Neuronal stem cell (in vitro differentiated cells): ENCODE measurements around the gene TNS1.

Experiments used
- DNase-seq: peaks from one replicate; pipeline ENCODE4 v3.0.0-alpha.2; 2013; ENCODE audit warnings: low spot score
- H2AFZ ChIP-seq: one replicate; pipeline ENCODE4 v1.6.1; 2013; ENCODE audit warnings: mild to moderate bottlenecking, low read length, inconsistent platforms
- H2AK5ac ChIP-seq: 2 replicates; pipeline ENCODE4 v1.6.1; 2013; ENCODE audit warnings: low read depth, mild to moderate bottlenecking, inconsistent platforms, low read length, moderate library complexity, mixed read lengths
- H2BK120ac ChIP-seq: 2 replicates; pipeline ENCODE4 v1.6.1; 2013; ENCODE audit warnings: low read depth, mild to moderate bottlenecking, inconsistent platforms, low read length, moderate library complexity, mixed read lengths
- H2BK12ac ChIP-seq: one replicate; pipeline ENCODE4 v1.6.1; 2013; ENCODE audit warnings: low read length, inconsistent platforms
- H2BK15ac ChIP-seq: 2 replicates; pipeline ENCODE4 v1.6.1; 2013; ENCODE audit warnings: mild to moderate bottlenecking, low read length, inconsistent platforms, mixed read lengths
- H2BK5ac ChIP-seq: one replicate; pipeline ENCODE4 v1.6.1; 2013; ENCODE audit warnings: inconsistent platforms, mild to moderate bottlenecking, low read length, moderate library complexity
- H3K14ac ChIP-seq: one replicate; pipeline ENCODE4 v1.6.1; 2013; ENCODE audit warnings: low read length, inconsistent platforms
- H3K18ac ChIP-seq: 2 replicates; pipeline ENCODE4 v1.6.1; 2013; ENCODE audit warnings: low read length, inconsistent platforms
- H3K23ac ChIP-seq: 2 replicates; pipeline ENCODE4 v1.6.1; 2013; ENCODE audit warnings: low read depth, mild to moderate bottlenecking, mixed read lengths, low read length, inconsistent platforms; ENCODE audit not compliant: poor library complexity
- H3K27ac ChIP-seq: replicated peaks from 3 replicates; pipeline ENCODE4 v1.5.1; 2013; ENCODE audit warnings: low read length, inconsistent platforms
- H3K27me3 ChIP-seq, 3 experiments: 2 replicates each; pipeline ENCODE4 v1.6.1; 2013; ENCODE audit warnings: low read length in 3 of 3, mild to moderate bottlenecking in 2 of 3, inconsistent platforms in 1 of 3, low read depth in 1 of 3, mixed read lengths in 1 of 3, moderate library complexity in 1 of 3; ENCODE audit not compliant: control insufficient read depth in 3 of 3, insufficient read depth in 3 of 3
- H3K36me3 ChIP-seq, 2 donors: replicated peaks in 1 of 2; 2 replicates each; pipeline ENCODE4 v1.6.1; 2013; ENCODE audit warnings: low read length in 2 of 2; ENCODE audit not compliant: control insufficient read depth in 2 of 2, insufficient read depth in 2 of 2
- H3K4ac ChIP-seq: 2 replicates; pipeline ENCODE4 v1.6.1; 2013; ENCODE audit warnings: inconsistent platforms, mild to moderate bottlenecking, low read length, moderate library complexity
- H3K4me1 ChIP-seq, 2 donors: 1 replicate in 1 of 2; 2 replicates in 1 of 2; pipeline ENCODE4 v1.6.1; 2013; ENCODE audit warnings: low read length in 2 of 2, low read depth in 1 of 2; ENCODE audit not compliant: control insufficient read depth in 2 of 2, insufficient read depth in 1 of 2
- H3K4me2 ChIP-seq: one replicate; pipeline ENCODE4 v1.6.1; 2013; ENCODE audit warnings: mild to moderate bottlenecking, low read length, inconsistent platforms; ENCODE audit not compliant: insufficient read depth, poor library complexity, severe bottlenecking
- H3K4me3 ChIP-seq, 2 donors: 2 replicates each; pipeline ENCODE4 v1.5.1; 2013; ENCODE audit warnings: low read length in 2 of 2, mild to moderate bottlenecking in 2 of 2, inconsistent platforms in 1 of 2, moderate library complexity in 1 of 2
- H3K79me1 ChIP-seq: one replicate; pipeline ENCODE4 v1.6.1; 2013; ENCODE audit warnings: low read depth, mild to moderate bottlenecking, inconsistent platforms, low read length, moderate library complexity
- H3K9ac ChIP-seq: one replicate; pipeline ENCODE4 v1.6.1; 2013; ENCODE audit warnings: mild to moderate bottlenecking, low read depth, low read length, inconsistent platforms; ENCODE audit not compliant: poor library complexity
- H3K9me3 ChIP-seq, 2 donors: replicated peaks in 1 of 2; 2 replicates each; pipeline versions ENCODE3 to v1.6.1; 2013; ENCODE audit warnings: low read length in 2 of 2, mild to moderate bottlenecking in 2 of 2, inconsistent platforms in 1 of 2, low read depth in 1 of 2, mixed read lengths in 1 of 2, moderate library complexity in 1 of 2; ENCODE audit not compliant: control insufficient read depth in 2 of 2, insufficient read depth in 1 of 2
- H4K8ac ChIP-seq: one replicate; pipeline ENCODE4 v1.6.1; 2013; ENCODE audit warnings: low read depth, mild to moderate bottlenecking, inconsistent platforms, low read length, moderate library complexity
- H4K91ac ChIP-seq: one replicate; pipeline ENCODE4 v1.6.1; 2013; ENCODE audit warnings: low read length, low read depth, mild to moderate bottlenecking, inconsistent platforms; ENCODE audit not compliant: poor library complexity
- WGBS, 2 donors: extraction: QIAGEN DNeasy Blood & Tissue Kit; methylation state at CpG; one replicate each; pipeline ENCODE4 v1.1.7; 2013; ENCODE audit warnings: missing lambda C conversion rate in 2 of 2, mixed read lengths in 1 of 2; ENCODE audit not compliant: insufficient read length in 2 of 2, insufficient replicate concordance in 1 of 2; ENCODE audit errors: extremely low coverage in 2 of 2; 5-methylcytosine and 5-hydroxymethylcytosine counted together

TNS1 gene

DNA sequence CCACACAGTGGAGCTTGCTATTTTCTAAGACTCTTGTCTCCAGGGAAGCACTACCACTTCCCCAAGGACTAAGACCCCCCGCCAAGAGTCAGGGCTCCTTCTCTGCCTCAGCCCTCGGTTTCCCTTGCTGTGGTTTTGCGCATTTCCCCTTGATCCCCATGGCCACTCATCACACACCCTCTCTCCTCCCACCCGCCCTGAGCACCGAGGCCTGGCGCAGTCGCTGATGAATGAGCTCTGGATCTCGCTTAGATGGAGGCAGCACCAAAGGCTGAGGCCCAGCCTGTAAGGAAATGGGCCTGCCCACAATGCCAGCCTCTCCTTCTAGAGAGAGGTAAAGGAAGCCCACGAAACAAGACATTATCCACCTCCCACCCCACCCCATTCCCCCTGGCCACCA, 96.9 kb downstream of the TNS1 start:
- Histone ChIP-seq H2BK5ac (no peak overlapping the region), H3K14ac (no peak overlapping the region), H3K4ac (no peak overlapping the region), H3K9me3 (no peaks in the 10 kb centered on the region), H3K23ac (no peak overlapping the region), H3K4me2 (no peak overlapping the region), H3K4me3 (no peak overlapping the region), H3K4me1 (peaks cover 0 to 1% of the 10 kb centered on the region in 2 donors), H4K8ac (no peak overlapping the region), H2BK12ac (no peak overlapping the region), H3K79me1 (no peaks in the 10 kb centered on the region), H3K18ac (no peak overlapping the region), H3K9ac (no peak overlapping the region), H3K27me3 (no peaks in the 10 kb centered on the region), H2BK15ac (no peak overlapping the region), H4K91ac (no peak overlapping the region), H3K36me3 (no peaks in the 10 kb centered on the region), H3K27ac (no peak overlapping the region), H2BK120ac (no peak overlapping the region), H2AFZ (no peak overlapping the region), H2AK5ac (no peak overlapping the region)
- DNase-seq: no peak
- no CpG with 5 or more reads among the region's 9 CpGs for WGBS, 2 donors

DNA sequence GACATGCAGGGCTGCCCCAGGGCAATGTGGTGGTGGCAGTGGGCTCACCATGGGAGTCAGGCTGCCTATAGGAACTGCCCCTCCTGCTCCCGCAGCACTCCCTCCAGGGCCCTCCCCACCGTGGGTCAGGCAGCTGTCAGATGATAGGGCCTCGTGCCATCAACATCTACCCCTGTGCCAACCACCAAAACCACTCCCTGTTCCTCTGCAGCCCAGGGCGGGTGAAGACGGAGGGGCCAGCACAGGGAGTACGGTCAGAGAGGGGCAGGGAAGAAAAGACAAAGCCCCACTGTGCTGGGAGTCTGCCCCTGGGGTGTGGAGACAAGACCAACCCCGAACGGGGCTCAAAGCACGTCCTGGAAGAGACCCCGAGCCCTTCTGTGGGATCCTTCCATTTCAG, 97.4 kb downstream of the TNS1 start:
- no peak overlapping the region for H2BK120ac ChIP-seq
- H2BK5ac ChIP-seq: no peak overlapping the region
- peak overlapping the region; percentile 57 for H3K18ac ChIP-seq
- H3K9ac ChIP-seq: no peak overlapping the region
- H3K4ac ChIP-seq: no peak overlapping the region
- no peaks in the 10 kb centered on the region for H3K27me3 ChIP-seq
- H2AK5ac ChIP-seq: peak overlapping the region; percentile 32
- H3K79me1 ChIP-seq: no peaks in the 10 kb centered on the region
- no CpG with 5 or more reads among the region's 10 CpGs for WGBS, 2 donors
- H3K9me3 ChIP-seq: no peaks in the 10 kb centered on the region
- H2BK15ac ChIP-seq: no peak overlapping the region
- DNase-seq: no peak
- no peak overlapping the region for H4K8ac ChIP-seq
- peaks cover 0 to 1% of the 10 kb centered on the region in 2 donors for H3K4me1 ChIP-seq
- no peaks in the 10 kb centered on the region for H3K36me3 ChIP-seq
- H3K14ac ChIP-seq: peak overlapping the region; percentile 27
- H3K27ac ChIP-seq: no peak overlapping the region
- H3K4me2 ChIP-seq: no peak overlapping the region
- no peak overlapping the region for H3K23ac ChIP-seq
- H4K91ac ChIP-seq: no peak overlapping the region
- no peak overlapping the region for H2AFZ ChIP-seq
- H3K4me3 ChIP-seq: no peak overlapping the region
- no peak overlapping the region for H2BK12ac ChIP-seq

- Histone ChIP-seq H3K4me1 (peaks cover 0 to 1% of the 10 kb centered on the region in 2 donors), H2BK5ac (no peak overlapping the region), H3K36me3 (no peaks in the 10 kb centered on the region), H4K8ac (no peak overlapping the region), H4K91ac (no peak overlapping the region), H3K23ac (no peak overlapping the region), H2BK12ac (no peak overlapping the region), H3K79me1 (no peaks in the 10 kb centered on the region), H3K4me3 (no peak overlapping the region), H2AFZ (no peak overlapping the region), H2AK5ac (no peak overlapping the region), H3K27ac (no peak overlapping the region), H3K18ac (peak overlapping the region; percentile 30), H3K14ac (no peak overlapping the region), H3K4ac (no peak overlapping the region), H2BK120ac (no peak overlapping the region), H3K4me2 (no peak overlapping the region), H3K27me3 (no peaks in the 10 kb centered on the region), H2BK15ac (no peak overlapping the region), H3K9ac (no peak overlapping the region), H3K9me3 (no peaks in the 10 kb centered on the region)
- WGBS, 2 donors: no CpG with 5 or more reads among the region's 5 CpGs
- DNase-seq: no peak
These were observed 98.2 kb downstream of the TNS1 start for GRCh38 chr2:217904614-217904965.

- peak overlapping the region; percentile 5 for H2AK5ac ChIP-seq
- H2AFZ ChIP-seq: peak overlapping the region; percentile 39
- no peak overlapping the region for H4K8ac ChIP-seq
- H3K18ac ChIP-seq: peak overlapping the region; percentile 23
- no peak overlapping the region for H3K4me3 ChIP-seq
- H2BK5ac ChIP-seq: no peak overlapping the region
- H3K27me3 ChIP-seq: no peaks in the 10 kb centered on the region
- no peak overlapping the region for H3K4me2 ChIP-seq
- no peak overlapping the region for H3K23ac ChIP-seq
- no peak overlapping the region for H2BK15ac ChIP-seq
- DNase-seq: no peak
- H3K79me1 ChIP-seq: no peaks in the 10 kb centered on the region
- no peak overlapping the region for H3K27ac ChIP-seq
- H3K36me3 ChIP-seq: no peaks in the 10 kb centered on the region
- whole genome bisulfite sequencing, 2 donors: no CpG with 5 or more reads among the region's 11 CpGs
- peaks cover 0 to 4% of the 10 kb centered on the region in 2 donors for H3K4me1 ChIP-seq
- no peak overlapping the region for H4K91ac ChIP-seq
- H3K4ac ChIP-seq: no peak overlapping the region
- H3K9me3 ChIP-seq: no peaks in the 10 kb centered on the region
- H2BK120ac ChIP-seq: no peak overlapping the region
- H3K9ac ChIP-seq: no peak overlapping the region
- no peak overlapping the region for H2BK12ac ChIP-seq
- H3K14ac ChIP-seq: peak overlapping the region; percentile 10
These were observed 98.8 kb downstream of the TNS1 start for GRCh38 chr2:217903859-217904613.
